ENCODE measurements around the gene FCRL3. TPM values are rescaled to one million over a fixed set of nuclear protein-coding genes. Genes with fewer than 3 reads are reported as not detected.
"Not testable (repeated sequence)": the region's sequence is repeated elsewhere in the genome, so short reads cannot be mapped to it uniquely, and the experiment has no call there.

Gene FCRL3
- total and polyA plus RNA-seq, 10 of the 15 experiments (the other 5 are each of a cell fraction or from before 2014, with no cell fraction given), result 0.04 to 2.3 (median 0.07) TPM; not detected in 5

DNA sequence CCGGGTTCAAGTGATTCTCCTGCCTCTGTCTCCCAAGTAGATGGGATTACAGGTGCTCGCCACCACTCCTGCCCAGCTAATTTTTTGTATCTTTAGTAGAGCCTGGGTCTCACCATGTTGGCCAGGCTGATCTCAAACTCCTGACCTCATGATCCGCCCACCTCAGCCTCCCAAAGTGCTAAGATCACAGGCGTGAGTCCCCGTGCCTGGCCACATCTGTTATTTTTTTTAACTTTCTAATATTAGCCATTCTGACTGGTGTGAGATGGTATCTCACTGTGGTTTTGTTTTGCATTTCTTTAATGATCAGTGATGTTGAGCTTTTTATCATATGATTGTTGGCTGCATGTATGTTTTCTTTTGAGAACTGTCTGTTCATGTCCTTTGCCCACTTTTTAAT is 35.4 kb upstream of the FCRL3 start:
- POLR2A ChIA-PET; H3K4me1 ChIP-seq (ENCODE audit: control insufficient read depth, insufficient read depth, low read length); H3K4me3 ChIP-seq; DNase-seq (ENCODE audit: low read depth, low spot score); FAIRE-seq; ATAC-seq; H3K9me3 ChIP-seq (replicated peaks; ENCODE audit: control insufficient read depth, insufficient read depth, low read length); H3K36me3 ChIP-seq (ENCODE audit: control insufficient read depth in 2 of 2, insufficient read depth in 2 of 2, low read length in 1 of 2); H3K4me2 ChIP-seq (ENCODE audit: control insufficient read depth, insufficient read depth); SMC1A ChIA-PET (ENCODE audit: uncharacterized antibody, unreplicated experiment); H2AFZ ChIP-seq (ENCODE audit: control insufficient read depth, low read depth, low read length); H3K9ac ChIP-seq (ENCODE audit: control insufficient read depth, insufficient read depth, low read length); H3K79me2 ChIP-seq (ENCODE audit: control insufficient read depth, insufficient read depth, low read length); BruUV-seq (replicated peaks); CTCF ChIA-PET; RAD21 ChIA-PET (ENCODE audit: unreplicated experiment); intact Hi-C loops (cut with micrococcal nuclease; ENCODE audit: unreplicated experiment); in situ Hi-C loops (cut with MboI); H4K20me1 ChIP-seq (ENCODE audit: control insufficient read depth, insufficient read depth); H3K27me3 ChIP-seq (replicated peaks in 1 of 2; ENCODE audit: control insufficient read depth in 2 of 2, insufficient read depth in 2 of 2, low read length in 1 of 2); H3K27ac ChIP-seq (ENCODE audit: control insufficient read depth, insufficient read depth): not testable (repeated sequence)
- TF ChIP-seq MEF2B (IDR thresholded peaks at IDR 0.05; ENCODE audit: partially characterized antibody, poor library complexity, severe bottlenecking), result peak; percentile 64
- peak; percentile 38; the same call in 1 of the 2 replicates for TF ChIP-seq ATF7 (IDR thresholded peaks at IDR 0.05; ENCODE audit: low read depth)
- peak in 1 of 2 experiments; percentile 65; a peak in 2 of 4 replicates for TF ChIP-seq BHLHE40 (IDR thresholded peaks at IDR 0.05; ENCODE audit: borderline replicate concordance in 1 of 2, low read depth in 2 of 2, low read length in 1 of 2)
- 55% methylated on average over 5 of the region's 5 CpGs for WGBS (ENCODE audit: insufficient coverage, insufficient replicate concordance, low lambda C conversion rate, missing lambda C conversion rate)

DNA sequence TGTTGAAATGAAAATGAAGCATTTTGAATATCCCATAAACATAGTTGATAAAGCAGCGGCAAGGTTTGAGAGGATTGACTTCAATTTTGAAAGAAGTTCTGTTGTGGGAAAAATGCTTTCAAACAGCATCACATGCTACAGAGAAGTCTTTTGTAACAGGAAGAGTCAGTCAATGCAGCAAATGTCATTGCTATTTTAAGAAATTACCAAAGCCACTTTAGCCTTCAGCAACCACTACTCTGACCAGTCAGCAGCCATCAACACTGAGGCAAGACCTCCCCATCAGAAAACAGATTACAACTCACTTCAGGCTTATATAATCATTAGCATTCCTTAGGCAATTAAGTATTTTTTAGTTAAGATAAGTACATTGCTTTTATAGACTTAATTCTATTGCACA is 33.8 kb upstream of the FCRL3 start:
- FAIRE-seq, result no peak
- RAD21 ChIA-PET (ENCODE audit: unreplicated experiment), result no interaction called here
- intact Hi-C loops (cut with micrococcal nuclease; ENCODE audit: unreplicated experiment), result no loop called here

More for the DNA sequence above, 33.8 kb upstream of the FCRL3 start:
- Histone ChIP-seq H2AFZ (ENCODE audit: control insufficient read depth, low read depth, low read length) (no peak overlapping the region), H3K4me1 (ENCODE audit: control insufficient read depth, insufficient read depth, low read length) (peaks cover 6% of the 10 kb centered on the region), H3K4me2 (ENCODE audit: control insufficient read depth, insufficient read depth) (no peak overlapping the region), H3K9me3 (replicated peaks; ENCODE audit: control insufficient read depth, insufficient read depth, low read length) (peaks cover 1% of the 10 kb centered on the region; the same call in 2 of the 3 replicates), H3K9ac (ENCODE audit: control insufficient read depth, insufficient read depth, low read length) (no peak overlapping the region), H3K36me3 (ENCODE audit: control insufficient read depth in 2 of 2, insufficient read depth in 2 of 2, low read length in 1 of 2) (no peaks in the 10 kb centered on the region), H3K4me3 (no peak overlapping the region), H4K20me1 (ENCODE audit: control insufficient read depth, insufficient read depth) (no peaks in the 10 kb centered on the region), H3K79me2 (ENCODE audit: control insufficient read depth, insufficient read depth, low read length) (no peaks in the 10 kb centered on the region), H3K27ac (ENCODE audit: control insufficient read depth, insufficient read depth) (no peak overlapping the region), H3K27me3 (replicated peaks in 1 of 2; ENCODE audit: control insufficient read depth in 2 of 2, insufficient read depth in 2 of 2, low read length in 1 of 2) (no peaks in the 10 kb centered on the region)
- TF ChIP-seq SUZ12 (IDR thresholded peaks at IDR 0.05; ENCODE audit: unreplicated experiment) (no peak), RUNX3 (IDR thresholded peaks at IDR 0.05; ENCODE audit: low read length) (peak; percentile 33; the same call in 1 of the 2 replicates), POLR2AphosphoS2 (IDR thresholded peaks at IDR 0.05; ENCODE audit: low read depth, low read length) (no peak), CREM (IDR thresholded peaks at IDR 0.05; ENCODE audit: low read depth) (no peak), SREBF1 (IDR thresholded peaks at IDR 0.05; ENCODE audit: low read length) (no peak), MEF2A (IDR thresholded peaks at IDR 0.05; ENCODE audit: insufficient read depth, low read depth, low read length) (0 out of 2 replicates have a peak, but pooled peaks have one; percentile 32), FOXK2 (IDR thresholded peaks at IDR 0.05) (no peak), JUNB (IDR thresholded peaks at IDR 0.05) (no peak), MEF2B (IDR thresholded peaks at IDR 0.05; ENCODE audit: partially characterized antibody, poor library complexity, severe bottlenecking) (peak; percentile 20)
- TF ChIP-seq, protein P1, sequence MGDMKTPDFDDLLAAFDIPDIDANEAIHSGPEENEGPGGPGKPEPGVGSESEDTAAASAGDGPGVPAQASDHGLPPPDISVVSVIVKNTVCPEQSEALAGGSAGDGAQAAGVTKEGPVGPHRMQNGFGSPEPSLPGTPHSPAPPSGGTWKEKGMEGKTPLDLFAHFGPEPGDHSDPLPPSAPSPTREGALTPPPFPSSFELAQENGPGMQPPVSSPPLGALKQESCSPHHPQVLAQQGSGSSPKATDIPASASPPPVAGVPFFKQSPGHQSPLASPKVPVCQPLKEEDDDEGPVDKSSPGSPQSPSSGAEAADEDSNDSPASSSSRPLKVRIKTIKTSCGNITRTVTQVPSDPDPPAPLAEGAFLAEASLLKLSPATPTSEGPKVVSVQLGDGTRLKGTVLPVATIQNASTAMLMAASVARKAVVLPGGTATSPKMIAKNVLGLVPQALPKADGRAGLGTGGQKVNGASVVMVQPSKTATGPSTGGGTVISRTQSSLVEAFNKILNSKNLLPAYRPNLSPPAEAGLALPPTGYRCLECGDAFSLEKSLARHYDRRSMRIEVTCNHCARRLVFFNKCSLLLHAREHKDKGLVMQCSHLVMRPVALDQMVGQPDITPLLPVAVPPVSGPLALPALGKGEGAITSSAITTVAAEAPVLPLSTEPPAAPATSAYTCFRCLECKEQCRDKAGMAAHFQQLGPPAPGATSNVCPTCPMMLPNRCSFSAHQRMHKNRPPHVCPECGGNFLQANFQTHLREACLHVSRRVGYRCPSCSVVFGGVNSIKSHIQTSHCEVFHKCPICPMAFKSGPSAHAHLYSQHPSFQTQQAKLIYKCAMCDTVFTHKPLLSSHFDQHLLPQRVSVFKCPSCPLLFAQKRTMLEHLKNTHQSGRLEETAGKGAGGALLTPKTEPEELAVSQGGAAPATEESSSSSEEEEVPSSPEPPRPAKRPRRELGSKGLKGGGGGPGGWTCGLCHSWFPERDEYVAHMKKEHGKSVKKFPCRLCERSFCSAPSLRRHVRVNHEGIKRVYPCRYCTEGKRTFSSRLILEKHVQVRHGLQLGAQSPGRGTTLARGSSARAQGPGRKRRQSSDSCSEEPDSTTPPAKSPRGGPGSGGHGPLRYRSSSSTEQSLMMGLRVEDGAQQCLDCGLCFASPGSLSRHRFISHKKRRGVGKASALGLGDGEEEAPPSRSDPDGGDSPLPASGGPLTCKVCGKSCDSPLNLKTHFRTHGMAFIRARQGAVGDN (IDR thresholded peaks at IDR 0.05), result 0 out of 2 replicates have a peak, but pooled peaks have one; percentile 25
- ChIA-PET POLR2A (no interaction called here), SMC1A (ENCODE audit: uncharacterized antibody, unreplicated experiment) (interaction anchor here (1.9 kb wide), 1 partner anchor 26 kb away, joined by 4 read pairs; no protein-coding TSS in a partner anchor), CTCF (interaction anchor here (0.9 to 1.0 kb wide), 3 partner anchors 38 to 154 kb away, joined by 3 read pairs; no protein-coding TSS in a partner anchor)
- DNase-seq (ENCODE audit: low read depth, low spot score) (no peak), ATAC-seq (peak; percentile 29; the same call in 2 of the 3 replicates)
- WGBS (ENCODE audit: insufficient coverage, insufficient replicate concordance, low lambda C conversion rate, missing lambda C conversion rate), result 100% methylated on average over 1 of the region's 1 CpG
- no TSS peak for BruUV-seq (replicated peaks)
- in situ Hi-C loops (cut with MboI), result no loop called here
